IPS DF 4.7 (cell line): Measurements from ENCODE around the gene PAQR6.

Experiments
- DNase-seq: peaks from one replicate; pipeline ENCODE4 v3.0.0-alpha.2; 2013; ENCODE audit warnings: low spot score; ENCODE audit errors: extremely low read depth

PAQR6 gene

GRCh38 chr1:156247460-156248322 lies at the start of gene PAQR6:
TSS of gene PAQR6 (minus strand) at chr1:156248056. CDS start at chr1:156246731, 1,325 bp downstream.
- DNase-seq = no peak

GRCh38 chr1:156295391-156295947 lies 47.6 kb upstream of the PAQR6 start, which contains the start of gene GLMP:
TSS of gene GLMP (minus strand) at chr1:156295679. CDS start at chr1:156295645, 34 bp downstream.
- no peak for DNase-seq

GRCh38 chr1:156293895-156294294 lies 46.0 kb upstream of the PAQR6 start:
- no peak for DNase-seq

GRCh38 chr1:156293098-156293434 lies 45.2 kb upstream of the PAQR6 start:
- no peak for DNase-seq

- DNase-seq = no peak
Measured at GRCh38 chr1:156291226-156292061, 43.6 kb upstream of the PAQR6 start.

- no peak for DNase-seq
Measured at GRCh38 chr1:156289857-156290256, 42.0 kb upstream of the PAQR6 start.

- DNase-seq = no peak
Measured at GRCh38 chr1:156286061-156286460, 38.2 kb upstream of the PAQR6 start.

- no peak for DNase-seq
Measured at GRCh38 chr1:156285437-156285836, 37.6 kb upstream of the PAQR6 start.

- DNase-seq = no peak
Measured at GRCh38 chr1:156284757-156285156, 36.9 kb upstream of the PAQR6 start.

GRCh38 chr1:156284112-156284511 lies 36.3 kb upstream of the PAQR6 start, which contains the start of gene TMEM79:
TSS of gene TMEM79 (plus strand) at chr1:156284325. CDS start at chr1:156285227, 902 bp downstream.
- DNase-seq = no peak

GRCh38 chr1:156283521-156283920 lies 35.7 kb upstream of the PAQR6 start:
- no peak for DNase-seq

GRCh38 chr1:156282479-156283222 lies 34.8 kb upstream of the PAQR6 start, which contains the start of gene SMG5:
TSS of gene SMG5 (minus strand) at chr1:156282825. CDS start at chr1:156282680, 145 bp downstream.
- peak; percentile 99 for DNase-seq

- no peak for DNase-seq
Measured at GRCh38 chr1:156281693-156282478, 34.0 kb upstream of the PAQR6 start.

GRCh38 chr1:156281281-156281680 lies 33.4 kb upstream of the PAQR6 start:
- DNase-seq = no peak

GRCh38 chr1:156279837-156280236 lies 32.0 kb upstream of the PAQR6 start:
- DNase-seq = no peak

GRCh38 chr1:156276966-156277381 lies 29.1 kb upstream of the PAQR6 start:
- no peak for DNase-seq

- no peak for DNase-seq
Measured at GRCh38 chr1:156276532-156276931, 28.7 kb upstream of the PAQR6 start.

GRCh38 chr1:156270314-156270713 lies 22.5 kb upstream of the PAQR6 start:
- DNase-seq = no peak

GRCh38 chr1:156268336-156268735 lies 20.5 kb upstream of the PAQR6 start:
- DNase-seq = no peak

GRCh38 chr1:156266051-156266450 lies 18.2 kb upstream of the PAQR6 start:
- no peak for DNase-seq
